Prostate gland (tissue), 2 donors: Measurements from ENCODE around the gene TLCD5. TPM values are rescaled to one million over a fixed set of nuclear protein-coding genes. Genes with fewer than 3 reads are reported as not detected.
A peak's percentile ranks its signal among the peaks of the same experiment; 100 is the strongest.

Source experiments
- DNase-seq: peaks from one replicate; pipeline ENCODE4 v3.0.0-alpha.2; 2019; ENCODE audit warnings: low spot score
- H3K27ac ChIP-seq, 2 donors: fragments of 200-600 bp; sonication (generic); 2 replicates each; pipeline ENCODE4 v1.5.1; 2017 to 2019
- H3K27me3 ChIP-seq: fragments of 200-600 bp; sonication (generic); replicated peaks from 2 replicates; pipeline ENCODE4 v1.5.1; 2019; ENCODE audit not compliant: insufficient read depth
- H3K36me3 ChIP-seq, 2 donors: fragments of 200-600 bp; sonication (generic); 1 replicate in 1 of 2; 2 replicates in 1 of 2; pipeline versions ENCODE4 v1.5.1 to v1.8.1; 2017 to 2019
- H3K4me1 ChIP-seq: fragments of 200-600 bp; sonication (generic); replicated peaks from 2 replicates; pipeline ENCODE4 v1.5.1; 2019
- H3K4me3 ChIP-seq, 2 donors: fragments of 200-600 bp; sonication (generic); 2 replicates each; pipeline ENCODE4 v1.5.1; 2017 to 2019
- H3K9me3 ChIP-seq: fragments of 200-600 bp; sonication (generic); 2 replicates; pipeline ENCODE4 v1.5.1; 2017
- CTCF ChIP-seq, 4 experiments: fragments of 200-600 bp in 2 of 4; fragments of 450-650 bp in 2 of 4; sonication (generic) in 2 of 4; IDR thresholded peaks; 1 replicate in 3 of 4; 2 replicates in 1 of 4; pipeline ENCODE4 v1.5.1; 2016 to 2019; ENCODE audit warnings: antibody characterized with exemption in 4 of 4, mild to moderate bottlenecking in 2 of 4, moderate library complexity in 2 of 4
- POLR2A ChIP-seq: fragments of 450-650 bp; IDR thresholded peaks from one replicate; pipeline ENCODE4 v1.6.1; 2016; ENCODE audit warnings: antibody characterized with exemption, mild to moderate bottlenecking
- POLR2AphosphoS5 ChIP-seq: sonication (generic); formaldehyde crosslinking; IDR thresholded peaks from one replicate; pipeline ENCODE4 v1.6.1; 2017; ENCODE audit warnings: antibody characterized with exemption
- WGBS: methylation state at CpG from one replicate; pipeline ENCODE4 v1.1.5; 2018; 5-methylcytosine and 5-hydroxymethylcytosine counted together
- intact Hi-C: fragments of 100-400 bp; cut with DNase I; formaldehyde crosslinking; loops from one replicate; pipeline ENCODE4 v1.14.2; 2022
- total RNA-seq, 2 donors: library from RNA; depleted of rRNA; stranded (reverse); fragments of >200 nt; gene quantifications; one replicate each; pipeline ENCODE4 v1.1.0, GENCODE V29; 2016

TLCD5 gene
- total RNA-seq, 2 donors from 2014 or later, result 7.8 to 10.6 TPM

GRCh38 chr11:120337355-120338106 lies 12.4 kb downstream of the TLCD5 start:
- DNase-seq, result no peak

GRCh38 chr11:120338107-120338933 lies 13.2 kb downstream of the TLCD5 start:
- Histone ChIP-seq H3K27ac (peak overlapping the region; percentile 95 to 97), H3K27me3 (no peaks in the 10 kb centered on the region), H3K4me3 (peak overlapping the region; percentile 76 to 87), H3K36me3 (no peaks in the 10 kb centered on the region), H3K9me3 (no peaks in the 10 kb centered on the region), H3K4me1 (no peaks in the 10 kb centered on the region)
- DNase-seq, result no peak
- intact Hi-C loops, result loop anchor here (5.0 to 10.0 kb wide), 5 partner anchors 66 to 954 kb away; partner anchors contain the start of gene SC5D
- no peak for TF ChIP-seq CTCF (IDR thresholded peaks at IDR 0.05)
- no peak for TF ChIP-seq POLR2A
- TF ChIP-seq POLR2AphosphoS5, result no peak
- 17% methylated on average over 7 of the region's 7 CpGs for WGBS

More at GRCh38 chr11:120337355-120338106, 12.4 kb downstream of the TLCD5 start:
- TF ChIP-seq CTCF (IDR thresholded peaks at IDR 0.05) (no peak), POLR2AphosphoS5 (no peak), POLR2A (no peak)
- Histone ChIP-seq H3K27ac (peak overlapping the region; percentile 95 to 97), H3K9me3 (no peaks in the 10 kb centered on the region), H3K27me3 (no peaks in the 10 kb centered on the region), H3K4me1 (no peaks in the 10 kb centered on the region), H3K36me3 (no peaks in the 10 kb centered on the region), H3K4me3 (peak overlapping the region; percentile 76 to 87)
- intact Hi-C loops, result loop anchor here (5.0 to 10.0 kb wide), 5 partner anchors 67 to 955 kb away; partner anchors contain the start of gene SC5D
- 4% methylated on average over 18 of the region's 18 CpGs for WGBS

- intact Hi-C loops, result loop anchor here (5.0 to 10.0 kb wide), 5 partner anchors 65 to 953 kb away; partner anchors contain the start of gene SC5D
- Histone ChIP-seq H3K4me3 (peak overlapping the region in 1 of 2 donors; percentile 76), H3K27me3 (no peaks in the 10 kb centered on the region), H3K9me3 (no peaks in the 10 kb centered on the region), H3K36me3 (no peaks in the 10 kb centered on the region), H3K4me1 (no peaks in the 10 kb centered on the region), H3K27ac (peak overlapping the region; percentile 29 to 33)
- peak; percentile 35 for DNase-seq
- WGBS, result 11% methylated on average over 6 of the region's 6 CpGs
- TF ChIP-seq POLR2AphosphoS5 (no peak), POLR2A (peak; percentile 11), CTCF (IDR thresholded peaks at IDR 0.05) (no peak)
Measured at GRCh38 chr11:120339394-120339890, 14.3 kb downstream of the TLCD5 start.

- Histone ChIP-seq H3K36me3 (no peaks in the 10 kb centered on the region), H3K9me3 (no peaks in the 10 kb centered on the region), H3K4me1 (no peaks in the 10 kb centered on the region), H3K27ac (peak overlapping the region in 1 of 2 donors; percentile 33), H3K4me3 (no peak overlapping the region), H3K27me3 (no peaks in the 10 kb centered on the region)
- WGBS, result 9% methylated on average over 2 of the region's 2 CpGs
- intact Hi-C loops, result no loop called here
- DNase-seq, result no peak
- no peak for TF ChIP-seq CTCF (IDR thresholded peaks at IDR 0.05)
- TF ChIP-seq POLR2AphosphoS5, result no peak
- no peak for TF ChIP-seq POLR2A
Measured at GRCh38 chr11:120340529-120340928, 15.4 kb downstream of the TLCD5 start.
